ENCODE results near the gene BCR.

DNA sequence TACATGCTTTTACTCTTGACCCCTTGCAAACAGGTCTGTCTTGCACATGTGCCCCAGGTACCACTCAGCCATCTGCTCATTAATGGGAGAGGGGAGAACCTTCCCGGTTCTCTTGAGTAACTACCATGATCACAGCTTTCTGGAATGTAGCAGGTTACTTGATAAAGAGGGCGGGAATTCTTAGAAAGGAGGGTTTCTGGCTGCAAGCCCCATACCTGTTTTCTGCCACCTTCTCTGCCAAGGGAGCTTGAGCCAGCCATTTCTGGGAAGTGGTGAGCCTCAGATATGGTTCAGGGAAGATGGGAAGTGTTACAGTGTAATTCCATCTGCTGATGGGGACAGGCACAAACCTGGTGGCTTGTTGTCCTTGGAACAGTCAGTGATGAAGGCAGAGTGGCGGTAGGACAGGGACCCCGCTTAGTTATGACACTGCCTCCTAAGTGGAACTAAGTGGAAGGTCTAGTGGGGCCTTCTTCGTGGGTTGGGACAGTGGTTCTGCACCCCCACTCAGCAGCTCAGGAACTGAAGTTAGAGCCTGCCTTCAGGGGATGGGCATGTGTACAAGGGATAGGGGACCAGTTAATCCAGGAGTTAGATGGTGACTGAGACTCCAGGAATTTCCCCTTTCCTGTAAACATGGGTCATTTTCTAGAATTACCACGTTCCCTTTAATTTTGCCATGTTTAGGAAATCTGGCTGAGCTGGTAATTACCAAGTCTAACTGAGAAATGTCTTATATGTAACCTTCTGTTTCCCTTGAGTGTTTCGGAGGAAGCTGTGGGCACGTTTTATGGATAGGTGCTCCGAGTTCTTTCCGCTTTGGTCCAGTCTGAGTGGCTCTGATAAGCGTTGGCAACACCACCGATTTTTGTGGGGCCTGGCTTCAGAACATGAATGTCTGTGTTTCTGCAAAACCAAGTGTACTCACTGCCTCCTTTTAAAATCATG lies 35.3 kb downstream of the BCR start:
- TF ChIP-seq, protein P1, sequence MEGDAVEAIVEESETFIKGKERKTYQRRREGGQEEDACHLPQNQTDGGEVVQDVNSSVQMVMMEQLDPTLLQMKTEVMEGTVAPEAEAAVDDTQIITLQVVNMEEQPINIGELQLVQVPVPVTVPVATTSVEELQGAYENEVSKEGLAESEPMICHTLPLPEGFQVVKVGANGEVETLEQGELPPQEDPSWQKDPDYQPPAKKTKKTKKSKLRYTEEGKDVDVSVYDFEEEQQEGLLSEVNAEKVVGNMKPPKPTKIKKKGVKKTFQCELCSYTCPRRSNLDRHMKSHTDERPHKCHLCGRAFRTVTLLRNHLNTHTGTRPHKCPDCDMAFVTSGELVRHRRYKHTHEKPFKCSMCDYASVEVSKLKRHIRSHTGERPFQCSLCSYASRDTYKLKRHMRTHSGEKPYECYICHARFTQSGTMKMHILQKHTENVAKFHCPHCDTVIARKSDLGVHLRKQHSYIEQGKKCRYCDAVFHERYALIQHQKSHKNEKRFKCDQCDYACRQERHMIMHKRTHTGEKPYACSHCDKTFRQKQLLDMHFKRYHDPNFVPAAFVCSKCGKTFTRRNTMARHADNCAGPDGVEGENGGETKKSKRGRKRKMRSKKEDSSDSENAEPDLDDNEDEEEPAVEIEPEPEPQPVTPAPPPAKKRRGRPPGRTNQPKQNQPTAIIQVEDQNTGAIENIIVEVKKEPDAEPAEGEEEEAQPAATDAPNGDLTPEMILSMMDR (IDR thresholded peaks at IDR 0.05; ENCODE audit: insufficient read depth, low read length, poor library complexity, severe bottlenecking), result no peak
- TF ChIP-seq EZH2phosphoT487 (conservative IDR thresholded peaks at IDR 0.05; ENCODE audit: low read length), result no peak
